Gastrocnemius medialis (tissue), 4 donors: ENCODE data around the gene SUN1.

Experiments used
- CTCF ChIP-seq, 5 experiments: fragments of 450-650 bp in 3 of 5; fragments of 200-600 bp in 2 of 5; sonication (generic) in 2 of 5; IDR thresholded peaks in 4 of 5; conservative IDR thresholded peaks in 1 of 5; 1 replicate in 4 of 5; 2 replicates in 1 of 5; pipeline ENCODE4 v1.5.1; 2016 to 2019; ENCODE audit warnings: antibody characterized with exemption in 5 of 5, mild to moderate bottlenecking in 3 of 5, moderate library complexity in 3 of 5
- POLR2A ChIP-seq, 2 donors: fragments of 450-650 bp; IDR thresholded peaks; one replicate each; pipeline ENCODE4 v1.6.1; 2017; ENCODE audit warnings: antibody characterized with exemption in 2 of 2, mild to moderate bottlenecking in 2 of 2, moderate library complexity in 2 of 2

- TF ChIP-seq CTCF (IDR thresholded peaks at IDR 0.05 in 4 of 5, conservative IDR thresholded peaks at IDR 0.05 in 1 of 5) (peak in 3 of 5 experiments; percentile 37 to 69 (median 63)), POLR2A (IDR thresholded peaks at IDR 0.05) (peak; percentile 93 to 97)
These were observed 44.0 kb downstream of the SUN1 start, which contains the start of gene GET4 for GRCh38 chr7:876077-876971.
